Upper lobe of right lung (tissue), 1 donor: ENCODE data around the gene GAL3ST2. TPM values are rescaled to one million over a fixed set of nuclear protein-coding genes. Genes with fewer than 3 reads are reported as not detected.
A peak's percentile ranks its signal among the peaks of the same experiment; 100 is the strongest.
"Not testable (repeated sequence)": the region's sequence is repeated elsewhere in the genome, so short reads cannot be mapped to it uniquely, and the experiment has no call there.

ENCODE experiments used
- ATAC-seq: fragments of 200-7000 bp; cut with Tn5 transposase; one replicate; pipeline ENCODE4 v1.9.1; 2020; ENCODE audit warnings: mild to moderate bottlenecking, moderate library complexity
- DNase-seq: peaks from one replicate; pipeline ENCODE4 v3.0.0-alpha.2; 2020
- H3K27ac ChIP-seq: fragments of 200-600 bp; one replicate; pipeline ENCODE4 v1.8.0; 2022
- H3K27me3 ChIP-seq: fragments of 200-600 bp; one replicate; pipeline ENCODE4 v1.8.0; 2022; ENCODE audit warnings: mild to moderate bottlenecking
- H3K36me3 ChIP-seq: fragments of 200-600 bp; one replicate; pipeline ENCODE4 v1.8.0; 2022
- H3K4me1 ChIP-seq: fragments of 200-600 bp; one replicate; pipeline ENCODE4 v1.8.0; 2022
- H3K4me3 ChIP-seq: fragments of 200-600 bp; one replicate; pipeline ENCODE4 v1.8.0; 2022; ENCODE audit warnings: mild to moderate bottlenecking
- H3K9me3 ChIP-seq: fragments of 200-600 bp; one replicate; pipeline ENCODE4 v1.8.0; 2022
- CTCF ChIP-seq: fragments of 200-600 bp; IDR thresholded peaks from one replicate; pipeline ENCODE4 v1.8.0; 2022; ENCODE audit warnings: antibody characterized with exemption
- intact Hi-C: fragments of 100-400 bp; cut with DNase I; formaldehyde crosslinking; loops from one replicate; pipeline ENCODE4 v1.11.0; 2022
- total RNA-seq: library from RNA; stranded (reverse); fragmentation: NEBNext Ultra II Directional; extraction: Animal tissue kit (Norgen Biotek cat#: 25700); gene quantifications from one replicate; pipeline ENCODE4 v1.2.1, GENCODE V29; 2021
- donor health status: DM: no; HTN: yes; CAD: no; lungs with severe emphysema.

GAL3ST2 gene
- total RNA-seq, 1 donor from 2014 or later, result not detected

- DNase-seq (peak; percentile 61), ATAC-seq (no peak)
- TF ChIP-seq CTCF, result no peak
- no peak overlapping the region for H3K4me3 ChIP-seq
- peaks cover 2% of the 10 kb centered on the region for H3K27me3 ChIP-seq
- intact Hi-C loops, result no loop called here
- H3K9me3 ChIP-seq, result no peaks in the 10 kb centered on the region
- H3K27ac ChIP-seq, result no peak overlapping the region
- H3K36me3 ChIP-seq, result no peaks in the 10 kb centered on the region
- H3K4me1 ChIP-seq, result no peaks in the 10 kb centered on the region
Measured at GRCh38 chr2:241817126-241817820, 40.7 kb downstream of the GAL3ST2 start.

GRCh38 chr2:241817821-241818215, 41.2 kb downstream of the GAL3ST2 start:
- H3K36me3 ChIP-seq, H3K4me3 ChIP-seq, H3K4me1 ChIP-seq, H3K27me3 ChIP-seq, ATAC-seq, H3K9me3 ChIP-seq, DNase-seq, intact Hi-C loops, H3K27ac ChIP-seq: not testable (repeated sequence)

GRCh38 chr2:241818229-241818942, 41.8 kb downstream of the GAL3ST2 start:
- Histone ChIP-seq H3K27ac (no peak overlapping the region), H3K36me3 (no peaks in the 10 kb centered on the region), H3K27me3 (peaks cover 5% of the 10 kb centered on the region), H3K9me3 (no peaks in the 10 kb centered on the region), H3K4me1 (no peaks in the 10 kb centered on the region), H3K4me3 (no peak overlapping the region)
- DNase-seq (peak; percentile 55), ATAC-seq (no peak)
- TF ChIP-seq CTCF, result no peak
- intact Hi-C loops, result no loop called here

- Histone ChIP-seq H3K27me3 (peaks cover 5% of the 10 kb centered on the region), H3K9me3 (no peaks in the 10 kb centered on the region), H3K36me3 (no peaks in the 10 kb centered on the region), H3K27ac (no peak overlapping the region), H3K4me1 (no peaks in the 10 kb centered on the region), H3K4me3 (no peak overlapping the region)
- intact Hi-C loops, result no loop called here
- TF ChIP-seq CTCF, result no peak
- no peak for DNase-seq
- no peak for ATAC-seq
Measured at GRCh38 chr2:241818943-241819270, 42.3 kb downstream of the GAL3ST2 start.

GRCh38 chr2:241819947-241820624, 43.5 kb downstream of the GAL3ST2 start:
- H3K4me3 ChIP-seq, H3K9me3 ChIP-seq, H3K27me3 ChIP-seq, intact Hi-C loops, DNase-seq, H3K36me3 ChIP-seq, H3K27ac ChIP-seq, H3K4me1 ChIP-seq, ATAC-seq: not testable (repeated sequence)

GRCh38 chr2:241820625-241821384, 44.2 kb downstream of the GAL3ST2 start:
- Histone ChIP-seq H3K4me1 (no peaks in the 10 kb centered on the region), H3K27ac (no peak overlapping the region), H3K27me3 (peaks cover 5% of the 10 kb centered on the region), H3K4me3 (no peak overlapping the region), H3K9me3 (no peaks in the 10 kb centered on the region), H3K36me3 (no peaks in the 10 kb centered on the region)
- no peak for TF ChIP-seq CTCF
- intact Hi-C loops, result no loop called here
- no peak for ATAC-seq
- DNase-seq, result peak; percentile 64
